HL-60 (cell line): ENCODE measurements around the gene WNT7B.

Experiments used
- GABPA ChIP-seq: IDR thresholded peaks from 2 replicates; pipeline ENCODE4 v1.6.1; 2012; ENCODE audit warnings: low read depth
- TF ChIP-seq, protein P1 (sequence below): IDR thresholded peaks from one replicate; pipeline ENCODE4 v1.5.1; 2011; ENCODE audit warnings: low read length, control low read depth, inconsistent platforms; ENCODE audit not compliant: insufficient read depth

DNA sequence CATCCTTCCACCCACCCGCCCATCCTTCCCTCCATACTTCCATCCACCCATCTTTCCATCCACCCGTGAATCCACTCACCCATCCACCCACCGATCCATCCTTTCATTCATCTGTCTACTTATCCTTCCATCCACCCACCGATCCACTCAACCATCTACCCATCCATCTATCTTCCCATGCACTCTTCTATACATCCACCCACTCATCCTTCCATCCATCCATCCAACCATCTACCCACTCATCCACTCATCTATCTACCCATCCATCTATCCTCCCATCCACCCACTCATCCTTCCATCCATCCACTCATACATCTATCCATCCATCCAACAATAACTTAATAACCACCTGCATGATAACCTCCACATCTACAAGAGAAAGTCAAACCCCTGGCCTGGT is 47.3 kb downstream of the WNT7B start:
- TF ChIP-seq, protein P1, sequence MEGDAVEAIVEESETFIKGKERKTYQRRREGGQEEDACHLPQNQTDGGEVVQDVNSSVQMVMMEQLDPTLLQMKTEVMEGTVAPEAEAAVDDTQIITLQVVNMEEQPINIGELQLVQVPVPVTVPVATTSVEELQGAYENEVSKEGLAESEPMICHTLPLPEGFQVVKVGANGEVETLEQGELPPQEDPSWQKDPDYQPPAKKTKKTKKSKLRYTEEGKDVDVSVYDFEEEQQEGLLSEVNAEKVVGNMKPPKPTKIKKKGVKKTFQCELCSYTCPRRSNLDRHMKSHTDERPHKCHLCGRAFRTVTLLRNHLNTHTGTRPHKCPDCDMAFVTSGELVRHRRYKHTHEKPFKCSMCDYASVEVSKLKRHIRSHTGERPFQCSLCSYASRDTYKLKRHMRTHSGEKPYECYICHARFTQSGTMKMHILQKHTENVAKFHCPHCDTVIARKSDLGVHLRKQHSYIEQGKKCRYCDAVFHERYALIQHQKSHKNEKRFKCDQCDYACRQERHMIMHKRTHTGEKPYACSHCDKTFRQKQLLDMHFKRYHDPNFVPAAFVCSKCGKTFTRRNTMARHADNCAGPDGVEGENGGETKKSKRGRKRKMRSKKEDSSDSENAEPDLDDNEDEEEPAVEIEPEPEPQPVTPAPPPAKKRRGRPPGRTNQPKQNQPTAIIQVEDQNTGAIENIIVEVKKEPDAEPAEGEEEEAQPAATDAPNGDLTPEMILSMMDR: no peak
- no peak for TF ChIP-seq GABPA
